RPMI7951 (cell line): ENCODE measurements around the gene OLFM3. TPM values are rescaled to one million over a fixed set of nuclear protein-coding genes. Genes with fewer than 3 reads are reported as not detected.

Source experiments
- DNase-seq: peaks from one replicate; pipeline ENCODE4 v3.0.0-alpha.2; 2012; ENCODE audit warnings: low read depth
- total RNA-seq: library from RNA; depleted of rRNA; stranded (reverse); fragments of >200 nt; shearing (Covaris generic); gene quantifications from 2 replicates; pipeline ENCODE4 v1.2.3, GENCODE V29; 2014

OLFM3 gene
- total RNA-seq, 1 experiment from 2014 or later: not detected

DNA sequence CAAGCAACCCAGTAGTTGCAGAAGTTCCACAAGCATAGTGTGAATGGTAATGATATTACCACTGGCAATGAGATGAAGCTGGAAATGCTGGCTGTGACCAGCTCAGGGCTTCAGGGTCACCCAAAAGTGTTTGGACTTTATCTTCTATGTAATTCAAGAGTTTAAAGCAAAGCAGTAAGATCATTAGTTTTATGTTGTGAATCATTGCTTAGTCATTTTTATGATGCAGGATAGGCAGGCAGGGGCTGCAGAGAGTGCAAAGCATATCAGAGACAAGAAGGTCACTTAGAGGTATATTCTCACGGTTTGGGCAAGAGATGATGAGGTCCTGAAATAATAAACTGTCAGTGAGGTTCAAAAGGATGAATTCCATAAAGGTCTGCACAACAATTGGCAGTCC is 147.4 kb downstream of the OLFM3 start:
- DNase-seq: no peak

DNA sequence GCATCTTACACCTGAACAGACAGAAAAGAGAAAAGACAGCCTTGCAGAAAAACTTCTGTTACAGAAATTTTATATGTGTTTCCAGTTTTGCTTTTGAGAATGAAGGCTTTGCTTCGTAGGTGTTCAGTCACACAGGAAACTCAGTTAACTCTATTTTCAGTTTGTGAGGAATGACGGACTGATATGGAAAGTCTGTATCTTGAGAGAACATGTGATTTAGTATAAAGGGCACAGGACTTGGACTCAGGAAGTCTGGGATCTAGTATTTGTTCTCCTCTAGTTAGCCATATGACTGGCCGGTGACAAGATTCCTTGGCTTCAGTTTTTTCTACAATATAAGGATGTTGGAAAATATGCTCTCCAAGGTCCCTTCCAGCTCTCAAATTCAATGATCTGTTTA is 149.1 kb downstream of the OLFM3 start:
- no peak for DNase-seq

DNA sequence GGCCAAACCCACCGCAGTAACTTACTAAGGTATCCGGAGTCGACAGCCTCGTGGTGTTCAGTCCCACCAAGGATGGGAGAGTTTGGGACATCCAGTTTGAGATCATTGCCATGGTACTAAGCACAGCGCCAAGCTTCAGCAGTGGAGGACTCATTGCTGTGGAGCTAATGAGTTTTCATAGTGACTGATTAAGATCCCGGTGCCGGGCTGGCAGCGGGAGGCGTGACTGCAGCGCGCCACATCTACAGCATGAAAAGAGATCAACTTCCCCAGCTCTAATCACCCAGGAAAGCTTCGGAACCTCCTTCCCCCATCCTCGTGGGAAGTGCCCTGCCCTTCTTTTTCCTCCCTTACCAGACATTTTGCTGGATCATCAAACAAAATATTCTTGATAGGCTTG is 149.9 kb downstream of the OLFM3 start:
- no peak for DNase-seq

DNA sequence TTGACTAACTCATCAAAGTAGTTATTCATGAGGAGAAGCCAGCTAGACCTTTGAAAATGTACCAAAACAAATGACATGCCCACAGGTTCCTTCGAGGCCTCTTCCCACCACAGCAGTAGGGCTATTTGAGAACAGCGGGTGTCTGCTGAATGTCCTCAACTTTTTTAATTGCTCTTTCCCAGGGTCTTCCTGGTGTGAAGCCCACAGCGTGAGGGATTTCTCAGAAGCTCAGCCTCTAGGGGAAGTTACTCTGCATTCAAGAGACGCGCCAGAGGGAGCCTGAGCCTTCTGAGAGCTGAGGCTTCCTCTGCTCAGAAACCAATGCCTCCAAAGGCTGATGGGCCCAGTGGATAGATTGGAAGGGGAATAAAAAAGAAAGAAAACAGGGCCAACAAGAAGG is 153.6 kb downstream of the OLFM3 start:
- no peak for DNase-seq

DNA sequence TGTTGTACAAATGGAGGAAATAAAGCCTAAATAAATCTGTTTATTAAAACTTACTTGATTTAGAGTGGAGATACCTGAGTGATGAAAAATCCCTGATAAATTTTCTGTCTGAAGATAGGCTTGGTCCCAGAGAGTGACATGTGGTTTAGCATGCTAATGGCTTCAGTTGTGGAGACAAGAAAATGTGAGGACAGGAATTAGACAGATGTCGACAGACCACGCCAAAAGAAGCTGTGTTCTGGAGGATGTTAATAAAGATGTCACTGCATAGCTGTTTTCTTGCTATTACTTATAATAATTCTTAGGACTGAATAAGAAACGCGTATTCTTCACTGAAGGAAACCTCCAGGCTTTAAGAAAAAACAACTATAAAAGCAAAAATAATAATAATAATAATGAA is 154.9 kb downstream of the OLFM3 start:
- no peak for DNase-seq

DNA sequence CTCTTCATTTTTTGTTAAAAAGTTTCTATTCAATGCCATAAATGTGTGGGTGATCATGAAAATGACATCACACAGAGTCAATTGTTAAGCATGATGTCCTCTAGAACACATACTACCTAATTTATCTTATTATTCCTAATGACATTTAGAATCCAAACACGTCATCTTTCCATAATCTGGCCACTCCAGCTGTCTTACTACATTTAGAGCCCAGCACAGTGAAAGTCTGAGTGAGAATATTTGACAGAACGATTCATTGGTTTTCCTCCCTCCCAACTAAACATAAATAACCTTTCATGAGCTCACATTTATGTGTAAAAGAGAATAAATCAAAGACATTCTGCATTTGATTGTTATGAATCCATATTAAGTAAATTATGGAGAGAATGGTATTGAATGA is 160.7 kb downstream of the OLFM3 start:
- no peak for DNase-seq

DNA sequence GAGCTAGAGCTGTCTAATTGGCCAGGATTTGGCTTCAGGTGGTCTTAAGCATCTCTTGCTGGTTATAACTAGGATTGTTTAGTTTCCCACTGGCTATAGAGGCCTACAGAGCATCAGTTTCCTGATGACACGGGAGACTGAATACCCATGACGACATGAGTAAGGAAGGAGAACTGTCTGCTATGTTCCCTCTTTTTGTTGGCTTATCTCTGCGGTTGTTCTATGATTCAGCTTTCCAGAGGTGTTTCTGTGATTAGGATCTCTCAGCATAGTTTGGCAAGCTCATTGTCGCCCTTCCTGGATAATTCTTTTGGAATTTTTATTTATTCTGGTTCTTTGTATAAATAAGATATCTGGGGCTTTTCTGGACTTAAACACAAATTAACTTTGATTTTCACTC is 163.4 kb downstream of the OLFM3 start:
- no peak for DNase-seq

DNA sequence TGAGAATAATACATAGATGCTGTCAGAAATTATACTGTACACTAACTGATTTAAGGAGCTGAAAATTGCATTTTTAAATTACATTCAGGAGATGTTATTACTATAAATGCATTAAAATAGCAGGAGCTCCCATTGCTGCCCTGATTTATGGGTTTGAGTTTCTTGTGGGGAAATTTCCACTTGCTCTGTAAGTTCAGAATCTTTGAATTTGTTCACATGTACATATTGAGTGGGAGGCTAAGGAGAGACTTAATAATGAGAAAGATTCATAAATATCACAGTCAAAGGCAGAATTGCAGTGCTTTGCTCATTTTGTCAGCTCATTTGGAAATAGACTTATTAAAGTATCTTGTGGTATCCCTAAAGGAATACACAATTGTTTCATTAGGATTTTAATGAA is 170.3 kb downstream of the OLFM3 start:
- DNase-seq: no peak

DNA sequence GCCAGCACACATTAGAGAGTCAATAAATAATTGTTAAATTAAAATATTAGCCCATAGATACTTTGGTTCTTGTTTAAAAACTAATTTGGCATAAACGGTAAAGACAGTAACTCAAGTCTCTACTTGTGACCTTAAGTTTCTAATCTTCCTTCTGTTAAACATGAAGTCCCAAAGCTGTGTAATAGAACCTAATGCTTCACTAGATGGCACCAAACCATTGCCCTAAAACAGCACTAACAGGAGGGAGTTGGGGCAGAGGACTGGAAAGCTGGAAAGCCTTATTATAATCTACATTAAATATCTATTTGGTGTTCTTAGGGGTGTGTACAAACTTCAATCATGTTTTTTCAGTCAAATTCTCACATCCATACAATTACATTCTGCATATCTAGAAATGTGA is 176.7 kb downstream of the OLFM3 start:
- DNase-seq: no peak

DNA sequence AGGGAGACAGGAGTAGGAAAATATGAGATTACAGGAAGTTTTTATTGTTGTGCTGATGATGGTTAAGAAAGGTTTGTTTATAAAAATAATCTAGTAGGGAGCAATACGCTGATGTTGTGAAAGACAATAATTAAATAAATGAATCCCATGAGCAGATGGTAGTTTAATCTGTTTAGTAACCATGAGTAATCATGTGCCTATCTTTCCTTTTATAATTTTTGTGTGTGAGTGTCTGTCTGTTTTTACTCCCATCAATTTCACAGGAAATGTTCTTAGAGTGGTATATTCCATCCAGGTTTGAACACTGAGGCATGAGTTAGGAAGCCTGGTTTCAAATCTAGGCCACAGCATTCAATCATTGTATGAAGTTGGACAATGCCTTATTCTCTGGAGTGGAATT is 180.5 kb downstream of the OLFM3 start:
- no peak for DNase-seq

DNA sequence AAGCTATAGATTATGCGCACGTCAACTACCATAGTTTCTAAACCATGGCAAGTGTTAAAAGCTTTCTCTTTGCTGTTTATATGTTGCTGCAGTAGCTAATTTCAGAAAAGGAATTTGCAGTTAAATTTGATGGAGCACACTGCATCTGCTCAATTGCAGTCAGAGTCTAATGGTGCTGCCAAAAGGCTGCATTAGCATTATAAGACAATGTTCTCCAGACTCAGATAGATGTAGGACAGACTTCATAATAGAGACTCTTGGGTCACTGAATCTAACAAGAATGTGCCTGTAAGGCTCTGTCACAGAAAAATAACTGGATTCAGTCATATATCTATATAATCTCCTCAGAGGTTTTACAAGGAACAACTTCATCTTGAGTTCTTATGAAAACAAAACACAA is 198.3 kb downstream of the OLFM3 start:
- DNase-seq: no peak

DNA sequence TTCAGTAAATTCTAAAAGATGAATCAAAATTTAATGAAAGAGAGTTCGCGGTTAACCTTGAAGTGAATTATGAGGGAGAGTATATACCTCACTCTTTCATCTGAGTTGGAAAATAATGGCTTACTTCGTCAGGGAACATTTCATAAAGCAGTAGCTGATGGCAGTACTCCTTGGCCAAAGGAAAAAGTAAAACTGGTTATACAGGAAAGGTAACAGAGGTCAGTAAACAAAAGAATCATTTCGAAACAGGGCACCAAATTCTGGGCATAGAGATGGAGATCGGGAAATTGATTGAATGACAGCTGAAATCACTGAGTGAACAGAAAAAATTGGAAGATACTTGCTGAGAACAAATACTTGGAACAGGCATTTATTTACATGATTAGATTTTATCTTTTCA is 199.0 kb downstream of the OLFM3 start:
- DNase-seq: no peak

DNA sequence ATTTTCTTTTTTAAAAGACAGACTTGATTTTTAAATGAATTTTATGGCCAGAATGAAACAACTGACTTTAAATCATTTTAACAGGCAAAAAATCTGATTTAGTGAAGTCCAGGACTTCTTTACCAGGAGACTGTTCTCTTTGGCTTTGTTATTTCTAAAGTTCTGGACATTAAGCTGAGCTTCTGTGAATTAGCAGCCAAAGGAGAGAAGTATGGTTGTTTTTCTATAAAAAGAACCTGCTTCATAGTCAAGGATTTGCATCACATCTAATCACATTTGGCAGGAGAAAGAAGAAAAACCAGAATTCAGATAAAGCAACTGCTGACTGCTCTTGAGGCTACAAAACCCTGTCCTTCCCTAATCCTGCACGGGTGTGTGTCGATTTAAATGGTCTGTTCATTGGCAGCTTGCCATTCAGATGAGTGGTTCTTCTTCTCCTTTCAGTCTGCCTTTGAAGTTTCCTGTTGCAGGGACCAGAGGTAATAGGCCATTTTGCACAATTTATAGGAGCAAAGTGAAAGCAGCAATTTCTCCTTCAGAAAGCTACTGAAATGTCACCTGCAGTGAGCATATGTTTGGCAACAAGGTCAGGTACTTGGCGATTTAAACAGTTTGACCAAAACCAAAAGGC is 215.4 kb downstream of the OLFM3 start:
- DNase-seq: no peak

DNA sequence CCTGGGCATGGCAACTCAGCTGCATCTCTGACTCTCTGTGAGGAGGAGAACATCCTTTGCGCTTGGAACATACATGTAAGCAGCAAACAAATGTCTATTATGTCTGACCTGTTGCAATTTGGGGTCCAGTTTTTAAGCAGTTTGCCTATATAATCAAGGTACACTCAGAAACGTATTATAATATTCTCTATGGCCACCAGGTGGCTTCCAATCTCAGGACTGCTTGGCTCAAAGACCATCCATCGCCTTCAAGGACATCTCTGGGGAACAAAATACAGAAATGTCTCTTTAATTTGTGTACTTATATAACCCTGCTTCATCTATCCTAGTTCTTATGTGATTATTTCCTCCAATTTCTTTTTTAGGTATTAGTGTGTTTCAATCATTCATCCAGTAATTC is 227.2 kb downstream of the OLFM3 start:
- no peak for DNase-seq

DNA sequence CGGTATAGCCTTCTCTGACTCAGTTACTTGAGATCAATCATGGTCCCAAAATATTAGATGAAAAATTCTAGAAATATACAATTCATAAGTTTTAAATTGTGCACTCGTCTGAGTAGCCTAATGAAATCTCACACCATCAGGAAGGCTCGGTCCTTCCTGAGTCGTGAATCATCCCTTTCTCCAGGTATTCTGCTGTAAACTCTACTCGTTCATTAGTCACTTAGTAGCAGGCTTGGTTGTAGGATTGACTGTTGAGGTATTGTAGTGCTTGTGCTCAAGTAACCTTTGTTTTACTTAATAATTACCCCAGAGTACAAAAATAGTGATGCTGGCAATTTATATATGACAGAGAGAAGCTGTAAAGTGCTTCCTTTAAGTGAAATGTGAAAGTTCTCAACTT is 238.7 kb downstream of the OLFM3 start:
- no peak for DNase-seq

DNA sequence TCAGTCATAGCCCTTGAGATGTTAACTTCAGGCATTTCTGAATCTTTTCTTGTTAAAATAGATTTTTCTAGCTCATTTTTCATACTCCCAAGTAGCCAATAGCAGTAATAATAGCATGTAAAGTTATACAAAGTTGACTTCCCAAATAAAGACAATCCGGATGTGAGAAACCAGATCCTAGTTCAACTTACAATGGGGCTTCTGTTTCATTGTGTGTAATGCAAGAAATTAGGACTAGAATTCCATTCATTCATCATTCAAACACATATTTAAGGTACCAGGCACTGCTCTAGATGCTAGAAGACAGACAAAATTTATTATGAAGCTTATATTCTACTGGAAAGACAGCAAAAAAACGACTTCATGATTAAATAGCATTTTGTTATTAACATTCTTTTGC is 240.3 kb downstream of the OLFM3 start:
- no peak for DNase-seq
